GM21360 (cell line): ENCODE results near the gene ZNF318.
"Not testable (repeated sequence)": the region's sequence is repeated elsewhere in the genome, so short reads cannot be mapped to it uniquely, and the experiment has no call there.

ENCODE experiments used
- ATAC-seq: cut with Tn5 transposase; IDR thresholded peaks from one replicate; pipeline ENCODE4 v1.9.1; 2021; ENCODE audit warnings: mild to moderate bottlenecking, moderate library complexity; ENCODE audit not compliant: unreplicated experiment

Gene ZNF318, protein sequence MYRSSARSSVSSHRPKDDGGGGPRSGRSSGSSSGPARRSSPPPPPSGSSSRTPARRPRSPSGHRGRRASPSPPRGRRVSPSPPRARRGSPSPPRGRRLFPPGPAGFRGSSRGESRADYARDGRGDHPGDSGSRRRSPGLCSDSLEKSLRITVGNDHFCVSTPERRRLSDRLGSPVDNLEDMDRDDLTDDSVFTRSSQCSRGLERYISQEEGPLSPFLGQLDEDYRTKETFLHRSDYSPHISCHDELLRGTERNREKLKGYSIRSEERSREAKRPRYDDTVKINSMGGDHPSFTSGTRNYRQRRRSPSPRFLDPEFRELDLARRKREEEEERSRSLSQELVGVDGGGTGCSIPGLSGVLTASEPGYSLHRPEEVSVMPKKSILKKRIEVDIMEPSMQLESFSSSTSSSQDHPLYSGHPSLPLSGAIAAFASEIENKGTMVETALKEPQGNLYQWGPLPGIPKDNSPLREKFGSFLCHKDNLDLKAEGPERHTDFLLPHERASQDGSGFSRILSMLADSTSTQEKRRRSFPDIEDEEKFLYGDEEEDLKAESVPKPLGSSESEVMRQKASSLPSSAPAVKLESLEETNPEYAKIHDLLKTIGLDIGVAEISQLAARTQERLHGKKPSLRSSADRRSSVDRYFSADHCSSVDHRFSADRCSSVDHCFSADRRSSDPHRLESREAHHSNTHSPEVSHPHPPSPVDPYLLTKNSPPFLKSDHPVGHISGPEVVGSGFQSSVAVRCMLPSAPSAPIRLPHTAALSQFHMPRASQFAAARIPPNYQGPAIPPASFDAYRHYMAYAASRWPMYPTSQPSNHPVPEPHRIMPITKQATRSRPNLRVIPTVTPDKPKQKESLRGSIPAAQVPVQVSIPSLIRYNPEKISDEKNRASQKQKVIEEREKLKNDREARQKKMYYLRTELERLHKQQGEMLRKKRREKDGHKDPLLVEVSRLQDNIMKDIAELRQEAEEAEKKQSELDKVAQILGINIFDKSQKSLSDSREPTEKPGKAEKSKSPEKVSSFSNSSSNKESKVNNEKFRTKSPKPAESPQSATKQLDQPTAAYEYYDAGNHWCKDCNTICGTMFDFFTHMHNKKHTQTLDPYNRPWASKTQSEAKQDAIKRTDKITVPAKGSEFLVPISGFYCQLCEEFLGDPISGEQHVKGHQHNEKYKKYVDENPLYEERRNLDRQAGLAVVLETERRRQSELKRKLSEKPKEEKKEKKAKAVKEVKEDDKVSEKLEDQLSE (N-terminal part only)

DNA sequence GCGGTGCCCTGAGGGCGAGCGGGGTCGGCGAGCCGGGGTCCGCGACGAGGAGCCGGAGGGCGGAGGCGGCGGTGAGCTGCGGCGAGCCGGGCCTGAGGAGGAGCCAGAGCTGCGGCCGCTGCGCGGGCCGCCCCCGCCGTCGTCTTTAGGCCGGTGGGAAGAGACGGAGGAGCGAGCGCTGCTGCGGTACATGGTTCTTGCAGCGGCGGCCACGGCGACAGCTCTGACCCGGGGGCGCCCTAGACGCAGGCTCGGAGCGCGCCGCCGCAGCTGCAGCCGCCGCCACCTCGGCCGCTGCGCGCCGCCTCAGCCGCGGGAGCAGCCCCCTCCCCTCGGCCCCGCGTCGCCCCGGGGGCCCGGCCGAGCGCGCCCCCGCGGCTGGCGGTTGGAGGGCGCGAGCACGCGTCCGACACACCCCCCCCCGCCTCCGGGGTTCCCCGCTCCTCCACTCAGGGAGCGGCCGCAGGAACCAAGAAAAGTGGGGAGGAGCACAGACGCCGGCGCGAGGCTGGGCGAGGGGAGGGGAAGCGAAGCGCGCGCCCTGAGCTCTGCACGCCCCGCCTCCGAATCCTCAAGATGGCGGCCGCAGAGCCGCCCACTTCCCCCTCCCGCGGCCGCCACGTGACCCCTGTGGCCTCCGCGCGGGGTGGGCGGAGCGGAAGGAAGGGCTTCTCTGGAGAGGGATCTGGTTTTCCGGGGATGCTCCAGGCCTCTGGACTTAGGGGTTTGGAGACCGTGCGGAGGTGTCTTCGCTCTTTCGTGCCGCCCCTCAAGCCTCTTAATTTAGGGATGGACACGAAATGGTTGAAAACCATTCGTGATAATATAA, at the start of gene ZNF318:
TSS of gene ZNF318 (minus strand) at position 474 of the 829 bp plus-strand sequence. CDS start at position 192, 282 bp downstream.
- ATAC-seq, result peak; percentile 80

DNA sequence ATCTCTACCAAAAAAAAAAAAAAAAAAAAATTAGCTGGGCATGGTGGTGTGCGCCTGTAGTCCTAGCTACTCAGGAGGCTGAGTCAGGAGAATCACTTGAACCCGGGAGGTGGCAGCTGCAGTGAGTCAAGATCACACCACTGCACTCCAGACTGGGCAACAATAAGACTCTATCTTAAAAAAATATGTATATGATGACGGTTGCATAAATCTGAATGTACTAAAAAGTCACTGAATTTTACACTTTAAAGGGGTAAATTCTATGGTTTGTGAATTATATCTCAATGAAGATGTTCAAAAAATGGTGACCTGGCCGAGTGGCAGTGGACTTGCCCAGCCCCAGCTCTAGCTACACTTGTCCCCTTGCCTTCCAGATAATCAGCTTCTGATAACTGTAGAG, 47.5 kb upstream of the ZNF318 start:
- ATAC-seq, result no peak

DNA sequence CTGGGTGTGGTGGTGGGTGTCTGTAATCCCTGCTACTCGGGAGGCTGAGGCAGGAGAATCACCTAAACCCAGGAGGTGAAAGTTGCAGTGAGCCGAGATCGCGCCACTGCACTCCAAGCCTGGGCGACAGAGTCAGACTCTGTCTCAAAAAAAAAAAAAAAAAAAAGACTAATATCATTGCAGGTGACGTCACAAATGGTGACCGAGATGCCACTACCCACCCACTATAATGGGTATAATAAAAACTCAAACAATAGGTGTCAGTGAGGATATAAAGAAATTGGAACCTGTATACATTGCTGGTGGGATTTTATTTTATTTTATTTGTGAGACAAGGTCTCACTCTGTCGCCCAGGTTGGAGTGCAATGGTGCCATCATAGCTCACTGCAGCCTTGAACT, 45.8 kb upstream of the ZNF318 start:
- ATAC-seq, result not testable (repeated sequence)

DNA sequence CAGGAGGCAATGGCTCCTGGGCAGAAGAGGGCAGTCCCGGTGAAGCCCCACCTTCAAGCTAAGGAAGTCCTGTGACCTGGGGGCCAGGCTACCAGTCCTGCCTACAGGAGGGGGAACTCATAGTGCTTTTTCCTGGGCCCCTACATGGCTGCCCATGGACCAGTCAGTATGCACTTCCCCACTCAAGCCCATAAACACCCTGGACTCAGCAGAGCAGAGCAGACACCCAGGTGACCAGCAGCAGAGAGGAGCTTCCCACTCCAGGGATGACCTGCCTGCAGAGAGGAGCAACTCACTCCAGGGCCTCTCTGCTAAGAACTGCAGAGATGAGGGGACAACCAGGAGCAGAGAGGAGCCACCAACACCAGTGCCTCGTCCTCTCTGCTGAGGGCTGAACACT, 43.6 kb upstream of the ZNF318 start:
- ATAC-seq, result no peak

DNA sequence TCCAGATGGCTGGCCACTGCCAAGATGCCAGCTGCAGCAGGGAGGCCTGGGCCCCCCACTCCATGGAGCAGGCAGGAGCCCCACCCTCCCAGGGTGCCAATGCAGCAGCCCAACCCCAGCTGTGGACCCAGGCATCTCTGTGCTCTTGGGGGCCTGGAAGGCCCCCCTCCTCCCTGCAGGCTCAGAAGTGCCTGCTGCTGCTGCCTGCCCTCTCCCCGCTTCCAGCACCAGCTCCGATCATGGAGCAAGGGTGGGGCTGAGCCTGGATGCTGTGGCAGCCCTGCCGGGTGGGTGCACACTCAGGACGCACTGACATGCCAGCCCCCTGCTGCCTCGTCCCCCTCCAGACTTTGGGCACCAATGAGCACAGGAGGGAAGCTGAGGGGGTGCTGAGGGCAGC, 43.1 kb upstream of the ZNF318 start:
- no peak for ATAC-seq

DNA sequence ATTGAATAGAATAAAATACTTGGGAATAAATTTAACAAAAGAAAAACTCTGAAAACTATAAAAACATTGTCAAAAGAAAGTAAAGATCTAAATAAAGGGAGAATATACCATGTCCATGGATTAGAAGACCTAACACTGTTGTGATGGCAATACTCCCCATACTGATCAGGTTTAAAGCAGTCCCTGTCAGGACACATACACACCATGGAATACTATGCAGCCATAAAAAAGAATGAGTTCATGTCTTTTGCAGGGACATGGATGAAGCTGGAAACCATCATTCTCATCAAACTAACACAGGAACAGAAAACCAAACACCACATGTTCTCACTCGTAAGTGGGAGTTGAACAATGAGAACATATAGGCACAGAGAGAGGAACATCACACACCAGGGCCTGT, 41.3 kb upstream of the ZNF318 start:
- not testable (repeated sequence) for ATAC-seq

DNA sequence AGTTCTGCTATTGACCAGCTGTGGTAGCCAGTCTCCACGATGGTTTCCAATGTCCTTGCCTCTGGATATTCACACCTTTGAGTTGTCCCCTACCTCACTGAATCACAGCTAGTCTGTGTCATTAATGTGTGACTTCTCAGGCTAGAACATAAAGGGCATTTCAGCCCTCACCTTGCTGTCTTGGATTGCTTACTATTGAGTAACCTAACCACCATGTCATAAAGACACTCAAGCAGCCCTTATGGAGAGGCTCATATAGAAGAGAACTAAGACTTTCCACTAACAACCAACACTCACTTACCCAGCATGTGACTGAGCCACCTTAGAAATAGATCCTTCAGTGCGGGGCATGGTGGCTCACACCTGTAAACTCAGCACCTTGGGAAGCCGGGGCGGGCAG, 38.8 kb upstream of the ZNF318 start:
- no peak for ATAC-seq

DNA sequence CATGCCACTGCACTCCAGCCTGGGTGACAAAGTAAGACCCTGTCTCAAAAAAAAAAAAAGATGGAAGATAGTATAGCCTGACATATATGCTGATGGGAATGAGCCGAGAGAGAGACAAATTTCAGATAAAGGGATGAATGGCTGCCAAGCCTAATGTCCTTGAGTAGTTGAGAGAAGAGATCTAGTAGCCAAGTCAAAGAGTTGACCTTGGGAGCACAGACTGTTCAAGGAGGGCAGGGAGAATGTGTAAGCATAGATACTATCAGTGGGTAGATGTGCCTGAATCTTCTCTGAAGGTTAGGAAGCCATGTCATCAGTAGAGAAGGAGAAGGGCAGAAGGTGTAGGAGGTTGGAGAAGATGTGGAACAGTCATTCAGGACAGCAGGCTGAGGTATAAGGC, 37.8 kb upstream of the ZNF318 start:
- no peak for ATAC-seq

DNA sequence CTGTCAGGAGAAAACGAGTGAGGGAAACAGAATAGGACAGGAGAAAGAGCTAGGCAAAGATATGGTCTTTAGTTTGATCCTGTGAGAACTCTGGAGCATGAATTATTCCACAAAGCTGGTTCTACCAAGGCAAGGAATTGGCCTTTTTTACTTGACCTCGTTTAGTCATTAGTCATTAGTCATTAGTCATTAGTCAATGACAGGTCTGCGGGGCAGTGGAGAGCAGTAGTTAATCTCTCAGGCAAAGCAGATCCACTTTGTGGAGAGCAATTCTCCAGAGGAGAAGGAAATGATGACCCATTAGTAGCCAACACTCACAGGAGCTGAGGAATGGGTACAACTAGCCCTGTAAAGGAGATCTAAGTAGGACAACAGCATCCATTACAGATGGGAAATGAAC, 35.9 kb upstream of the ZNF318 start:
- no peak for ATAC-seq

DNA sequence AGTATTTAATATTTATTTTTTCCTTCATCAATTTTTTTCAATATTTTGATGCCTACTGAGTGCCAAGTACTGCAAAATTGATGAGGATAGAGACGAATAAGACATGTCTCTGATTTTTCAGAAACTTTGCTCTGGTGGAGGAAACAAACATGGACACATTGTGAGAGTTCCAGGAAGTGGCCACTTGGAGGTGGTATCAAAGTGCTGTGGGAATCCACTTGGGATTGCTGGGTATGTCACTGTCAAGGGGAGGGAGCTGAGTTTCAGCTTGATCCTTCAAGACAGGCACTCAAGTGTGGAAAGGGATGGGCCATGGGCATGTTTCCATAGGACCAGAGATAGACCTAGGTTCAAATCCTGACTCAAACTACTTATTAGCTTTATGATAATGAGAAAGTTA, 33.4 kb upstream of the ZNF318 start:
- ATAC-seq, result no peak

DNA sequence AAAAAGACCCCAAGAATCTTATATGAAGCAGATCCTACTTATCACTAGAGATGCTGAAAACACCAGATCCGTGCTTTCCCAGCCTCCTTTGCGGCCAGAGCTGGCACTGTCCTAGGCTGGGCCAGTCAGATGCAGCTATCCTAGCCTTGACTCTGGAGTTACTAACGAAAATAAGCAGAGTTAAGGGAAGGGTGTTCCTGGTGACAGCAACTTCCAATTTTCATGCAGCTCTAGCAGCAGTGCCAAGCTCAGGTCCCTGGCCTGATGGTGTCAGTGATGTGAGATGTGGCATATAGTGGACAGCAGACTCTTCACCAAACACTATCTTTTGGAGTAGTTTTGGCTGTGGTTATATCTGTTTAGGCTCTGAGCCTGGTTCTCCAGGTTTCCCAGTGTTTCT, 32.3 kb upstream of the ZNF318 start:
- no peak for ATAC-seq

DNA sequence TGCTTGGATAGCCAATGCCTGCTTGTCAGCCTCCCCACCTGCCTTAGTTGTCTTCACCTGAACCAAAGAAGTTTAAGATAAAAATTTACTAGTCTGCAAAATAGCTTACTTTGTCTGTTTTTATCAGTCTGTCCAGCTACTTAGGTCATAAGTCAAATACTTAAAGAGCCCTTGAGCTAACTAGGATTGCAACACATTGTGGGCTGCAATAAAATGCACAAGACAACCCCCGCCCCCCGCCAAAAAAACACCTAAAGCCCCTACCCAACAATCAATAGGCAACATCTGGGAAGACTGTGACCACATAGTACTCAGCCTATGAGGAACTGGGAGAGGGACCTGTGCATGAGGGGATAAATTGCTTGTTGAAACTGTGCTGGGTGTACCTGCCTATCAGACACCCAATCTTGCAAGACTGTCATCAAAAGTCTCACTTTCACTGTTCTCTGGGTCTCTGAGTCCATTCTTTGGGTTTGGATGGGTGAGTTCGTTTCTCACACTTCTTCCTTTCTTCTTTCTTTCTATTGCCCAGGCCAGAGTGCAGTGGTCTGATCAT, 30.6 kb upstream of the ZNF318 start:
- ATAC-seq, result no peak

DNA sequence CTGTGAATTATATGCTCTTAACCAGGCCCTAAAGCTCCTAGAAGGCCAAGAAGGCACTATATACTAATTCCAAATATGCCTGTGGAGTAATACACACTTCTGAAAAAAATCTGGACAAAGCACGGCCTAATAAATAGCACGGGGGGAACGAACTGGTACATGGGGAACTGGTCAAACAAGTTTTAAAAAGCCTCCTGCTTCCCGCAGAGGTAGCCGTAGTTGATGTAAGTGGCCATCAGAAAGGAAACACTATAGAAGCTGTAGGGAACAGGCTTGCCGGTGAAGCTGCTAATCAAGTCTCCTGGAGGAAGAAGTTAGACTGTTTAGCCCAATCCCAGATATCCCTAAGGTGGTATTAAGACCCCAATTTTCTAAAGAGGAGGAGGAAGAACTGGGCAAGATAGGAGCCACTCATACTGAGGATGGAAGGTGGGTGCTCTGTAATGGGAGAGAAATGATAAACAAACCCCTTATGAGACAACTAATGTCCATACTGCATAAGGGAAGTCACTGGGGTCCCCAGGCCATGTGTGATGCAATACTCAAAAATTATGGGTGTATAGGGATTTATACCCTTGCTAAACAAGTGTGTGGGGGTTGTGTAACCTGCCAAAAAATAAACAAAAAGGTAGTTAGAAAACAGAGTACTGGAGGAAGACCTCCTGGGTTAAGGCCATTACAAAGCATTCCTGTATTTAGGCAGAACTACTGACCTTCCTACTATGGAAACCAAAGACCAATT, 27.1 kb upstream of the ZNF318 start:
- no peak for ATAC-seq

DNA sequence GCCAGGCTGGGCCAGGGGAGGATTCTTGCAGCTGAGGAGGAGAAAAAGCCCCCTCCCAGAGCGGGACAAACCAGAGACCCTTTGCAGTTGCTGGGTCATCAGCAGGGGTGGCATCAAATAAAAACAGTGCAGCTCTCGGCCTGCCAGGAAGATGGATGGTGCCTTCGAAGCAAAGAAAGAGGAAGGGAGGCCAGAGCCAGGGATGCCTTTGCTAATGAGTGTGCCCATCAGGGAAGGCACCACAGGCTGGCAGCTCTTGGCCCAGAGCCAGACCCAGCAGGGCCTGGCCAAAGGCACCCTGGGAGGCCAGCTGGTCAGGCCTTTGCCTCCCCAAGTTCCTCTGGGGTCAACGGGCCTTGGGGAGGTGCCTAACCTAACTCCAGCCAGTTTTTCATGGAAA, 26.3 kb upstream of the ZNF318 start:
- no peak for ATAC-seq

DNA sequence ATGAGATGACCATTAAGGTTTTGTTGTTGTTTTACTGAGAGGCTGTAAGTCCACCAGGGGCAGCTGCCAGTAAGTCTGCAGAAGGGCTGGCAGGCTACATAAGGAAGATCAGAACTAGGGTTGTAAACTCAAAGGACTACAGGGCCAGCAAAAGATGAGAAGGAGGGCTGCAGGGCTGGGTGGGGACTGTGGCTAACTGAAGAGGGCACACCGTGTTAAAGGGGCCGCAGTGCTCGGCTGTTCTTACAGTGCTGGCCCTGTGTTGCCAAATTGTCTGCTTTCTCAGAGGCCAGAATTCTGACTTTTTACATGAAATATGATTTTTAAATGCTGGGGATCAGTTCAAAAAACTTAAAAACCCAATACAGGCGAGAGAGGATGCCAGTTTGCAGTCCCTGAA, 25.5 kb upstream of the ZNF318 start:
- no peak for ATAC-seq

DNA sequence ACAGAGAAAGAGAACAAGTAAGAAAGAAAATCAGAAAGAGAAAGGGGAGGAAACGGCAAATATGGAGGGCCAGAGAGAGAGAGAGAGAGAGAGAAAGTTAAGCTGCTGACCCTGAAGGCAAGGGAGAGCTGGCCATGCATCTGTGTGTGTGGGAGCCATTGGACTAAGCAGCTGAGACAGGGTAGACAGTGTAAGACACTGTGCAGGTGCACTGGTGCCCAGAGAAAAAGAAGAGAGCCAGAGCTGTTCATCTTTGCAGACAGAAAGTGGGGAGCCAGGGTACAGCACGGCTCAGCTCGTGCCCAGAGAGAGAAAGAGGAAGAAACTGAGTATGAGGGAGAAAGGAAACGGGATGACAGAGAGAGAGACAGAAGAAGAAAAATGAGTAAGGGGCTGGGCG, 24.2 kb upstream of the ZNF318 start:
- ATAC-seq, result no peak

DNA sequence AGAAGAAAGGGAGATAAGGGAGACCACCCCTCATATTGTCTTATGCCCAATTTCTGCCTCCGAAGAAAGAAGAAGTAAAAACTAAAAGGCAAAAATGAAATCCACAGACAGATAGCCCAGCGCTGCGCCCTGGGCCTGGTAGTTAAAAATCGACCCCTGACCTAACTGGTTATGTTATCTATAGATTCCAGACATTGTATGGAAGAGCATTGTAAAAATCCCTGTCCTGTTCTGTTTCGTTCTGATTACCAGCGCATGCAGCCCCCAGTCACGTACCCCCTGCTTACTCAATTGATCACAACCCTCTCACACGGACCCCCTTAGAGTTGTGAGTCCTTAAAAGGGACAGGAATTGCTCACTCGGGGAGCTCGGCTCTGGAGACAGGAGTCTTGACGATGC, 23.7 kb upstream of the ZNF318 start:
- not testable (repeated sequence) for ATAC-seq

DNA sequence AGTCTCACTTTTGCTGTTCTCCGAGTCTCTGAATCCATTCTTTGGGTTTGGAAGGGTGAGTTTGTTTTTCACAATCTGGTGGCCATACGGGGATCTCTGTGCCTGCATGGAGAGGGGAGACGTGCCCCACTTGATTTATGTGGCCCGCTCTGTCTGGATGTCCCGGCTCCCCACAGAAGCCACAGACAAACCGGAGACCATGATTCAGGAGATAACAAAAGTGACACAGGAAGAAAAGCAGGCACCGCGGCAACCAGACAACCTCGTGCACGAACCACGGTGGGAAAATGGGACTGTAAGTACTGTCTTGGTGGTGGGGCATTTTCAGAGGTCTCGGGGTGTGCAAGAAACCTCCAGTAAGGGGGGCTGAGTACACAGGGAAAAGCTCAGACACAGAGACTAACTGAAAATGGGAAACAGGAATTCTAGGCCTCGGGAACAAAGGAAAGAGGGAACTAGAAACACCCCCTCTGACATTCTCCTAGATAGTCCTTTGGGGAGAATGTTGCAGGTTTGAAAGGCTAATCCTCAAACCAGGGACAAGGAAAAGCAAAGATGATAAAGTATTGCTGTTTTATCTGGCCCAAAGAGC, 22.1 kb upstream of the ZNF318 start:
- ATAC-seq, result no peak
